Measurements from ENCODE around the gene KCNG1. TPM values are rescaled to one million over a fixed set of nuclear protein-coding genes. Genes with fewer than 3 reads are reported as not detected.

Gene KCNG1
- total and polyA plus RNA-seq, 2 of the 4 experiments (the other 2 are of a cell fraction): 23.7 to 51.4 TPM

DNA sequence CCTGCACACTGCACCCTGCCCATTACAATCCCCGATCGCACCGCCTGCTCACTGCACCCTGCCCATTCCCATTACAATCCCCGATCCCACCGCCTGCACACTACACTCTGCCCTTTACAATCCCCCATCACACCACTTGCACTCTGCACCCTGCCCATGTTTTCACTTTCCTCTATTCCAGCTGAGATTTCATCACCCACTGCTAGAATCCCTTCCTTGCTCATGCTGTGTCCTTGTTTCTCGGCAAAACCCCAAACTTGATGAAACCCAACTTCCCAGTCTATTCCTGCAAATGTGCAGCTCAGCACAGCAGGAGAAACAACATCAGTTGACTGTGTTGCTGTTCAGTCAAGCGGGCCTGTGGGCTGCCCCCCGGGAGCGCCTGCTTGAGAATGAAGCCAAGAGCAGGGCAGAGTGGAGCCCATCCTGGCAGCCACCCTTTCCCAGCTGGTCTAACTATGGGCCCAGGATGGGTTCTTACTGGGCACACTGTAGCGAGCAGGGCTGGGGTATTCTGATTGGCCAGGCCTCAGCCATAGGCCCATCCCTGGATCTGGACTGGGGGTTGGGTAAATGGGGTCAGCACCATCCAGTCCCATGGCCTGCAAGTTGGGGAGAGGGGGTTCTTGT is 47.1 kb downstream of the KCNG1 start:
- H2BK120ac ChIP-seq (ENCODE audit: low read depth, low read length): no peak overlapping the region
- no peak overlapping the region for H4K5ac ChIP-seq (ENCODE audit: low read depth, low read length)
- intact Hi-C loops (cut with micrococcal nuclease): no loop called here
- no peak overlapping the region for H3K4ac ChIP-seq (ENCODE audit: low read depth, low read length)
- no peak overlapping the region for H3K9ac ChIP-seq (ENCODE audit: low read depth, low read length)
- H3K9me1 ChIP-seq (ENCODE audit: insufficient read depth, low read length): peaks cover 14% of the 10 kb centered on the region
- peaks cover 0 to 11% of the 10 kb centered on the region in 2 experiments; a peak in 1 of 4 replicates for H3K79me1 ChIP-seq (ENCODE audit: low read depth in 1 of 2, low read length in 2 of 2)
- no peak overlapping the region for H3K18ac ChIP-seq (ENCODE audit: low read depth, low read length)
- H3K36me3 ChIP-seq (ENCODE audit: control insufficient read depth, insufficient read depth, low read length): no peaks in the 10 kb centered on the region
- H3K27ac ChIP-seq (ENCODE audit: insufficient read depth, low read length): no peak overlapping the region
- H3K4me1 ChIP-seq (ENCODE audit: control insufficient read depth, insufficient read depth, low read length): peaks cover 12% of the 10 kb centered on the region
- no peak overlapping the region for H4K91ac ChIP-seq (ENCODE audit: insufficient read depth, low read depth, low read length)
- H3K14ac ChIP-seq (replicated peaks; ENCODE audit: low read depth, low read length): no peak overlapping the region
- BruUV-seq (replicated peaks): no TSS peak
- CTCF ChIA-PET: no interaction called here
- H2BK15ac ChIP-seq (ENCODE audit: low read depth, low read length): no peak overlapping the region
- no peak for DNase-seq
- no peak overlapping the region for H2BK20ac ChIP-seq (ENCODE audit: low read depth, low read length)
- H4K8ac ChIP-seq (ENCODE audit: low read depth in 2 of 2, low read length in 2 of 2): no peak overlapping the region
- dilution Hi-C loops (cut with HindIII; ENCODE audit: low sequenced_read_pairs, unreplicated experiment): no loop called here
- no peak overlapping the region for H2BK5ac ChIP-seq (ENCODE audit: low read depth, low read length, poor library complexity, severe bottlenecking)
- 0 out of 2 replicates have a peak, but pooled peaks cover 2% of the 10 kb centered on the region for H3K9me3 ChIP-seq (ENCODE audit: control insufficient read depth, insufficient read depth, low read length)
- H3K23ac ChIP-seq (ENCODE audit: low read depth, low read length): no peak overlapping the region
- WGBS, 2 experiments (ENCODE audit: extremely low coverage in 2 of 2, insufficient read length in 1 of 2): 95% methylated on average over 9 of the region's 10 CpGs; no CpG with 5 or more reads in 1 of the 2 experiments
- in situ Hi-C loops (cut with MboI; ENCODE audit: low sequenced_read_pairs): loop anchor here (25.0 kb wide), 2 partner anchors 786 to 1111 kb away; partner anchors contain the start of gene ATP9A
- TF ChIP-seq BHLHE40 (IDR thresholded peaks at IDR 0.05; ENCODE audit: low read depth, low read length) (no peak), CEBPB (IDR thresholded peaks at IDR 0.05; ENCODE audit: low read depth, low read length) (no peak), RAD21 (IDR thresholded peaks at IDR 0.05; ENCODE audit: low read length) (no peak), NFE2L2 (IDR thresholded peaks at IDR 0.05; ENCODE audit: low read depth, low read length) (no peak), SMC3 (IDR thresholded peaks at IDR 0.05; ENCODE audit: low read depth, low read length) (no peak), MXI1 (IDR thresholded peaks at IDR 0.05; ENCODE audit: borderline replicate concordance, low read depth, low read length) (no peak), RFX5 (IDR thresholded peaks at IDR 0.05; ENCODE audit: low read depth, low read length) (no peak), FOS (IDR thresholded peaks at IDR 0.05; ENCODE audit: low read depth, low read length) (no peak), RCOR1 (IDR thresholded peaks at IDR 0.05; ENCODE audit: insufficient replicate concordance, low read length) (no peak), MAZ (IDR thresholded peaks at IDR 0.05; ENCODE audit: borderline replicate concordance, low read depth, low read length) (no peak), MAFK (IDR thresholded peaks at IDR 0.05; ENCODE audit: low read depth, low read length) (no peak), CHD1 (IDR thresholded peaks at IDR 0.05; ENCODE audit: low read depth, low read length) (no peak)
- TF ChIP-seq, protein P1, sequence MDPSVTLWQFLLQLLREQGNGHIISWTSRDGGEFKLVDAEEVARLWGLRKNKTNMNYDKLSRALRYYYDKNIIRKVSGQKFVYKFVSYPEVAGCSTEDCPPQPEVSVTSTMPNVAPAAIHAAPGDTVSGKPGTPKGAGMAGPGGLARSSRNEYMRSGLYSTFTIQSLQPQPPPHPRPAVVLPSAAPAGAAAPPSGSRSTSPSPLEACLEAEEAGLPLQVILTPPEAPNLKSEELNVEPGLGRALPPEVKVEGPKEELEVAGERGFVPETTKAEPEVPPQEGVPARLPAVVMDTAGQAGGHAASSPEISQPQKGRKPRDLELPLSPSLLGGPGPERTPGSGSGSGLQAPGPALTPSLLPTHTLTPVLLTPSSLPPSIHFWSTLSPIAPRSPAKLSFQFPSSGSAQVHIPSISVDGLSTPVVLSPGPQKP (IDR thresholded peaks at IDR 0.05; ENCODE audit: borderline replicate concordance, low read depth, low read length): no peak
- H4K20me1 ChIP-seq (ENCODE audit: insufficient read depth, low read length): peaks cover 3% of the 10 kb centered on the region; the same call in 1 of the 2 replicates
- POLR2A ChIA-PET (ENCODE audit: unreplicated experiment): no interaction called here
- peak overlapping the region; percentile 2 for H2AFZ ChIP-seq (replicated peaks; ENCODE audit: low read length, poor library complexity)
- no peak overlapping the region for H3K56ac ChIP-seq (ENCODE audit: extremely low read depth, insufficient read depth, low read length)
- no peak overlapping the region for H3K4me2 ChIP-seq (ENCODE audit: low read depth, low read length)
- H2AK5ac ChIP-seq (ENCODE audit: low read depth, low read length): no peak overlapping the region
- no peak for ATAC-seq (ENCODE audit: low read depth)
- no peak overlapping the region for H2AK9ac ChIP-seq (replicated peaks; ENCODE audit: low read depth, low read length, poor library complexity)
- H3K4me3 ChIP-seq (ENCODE audit: insufficient read depth, low read depth, low read length): no peak overlapping the region
- no peaks in the 10 kb centered on the region for H3K27me3 ChIP-seq (ENCODE audit: control insufficient read depth, insufficient read depth, low read length)

Measured in IMR-90 (cell line).